ENCODE measurements around the gene WDR59.

- TF ChIP-seq POLR2AphosphoS5 (IDR thresholded peaks at IDR 0.05; ENCODE audit: low read depth, low read length), result no peak
- TF ChIP-seq POLR2A (IDR thresholded peaks at IDR 0.05; ENCODE audit: low read depth, low read length), result no peak
- TF ChIP-seq SPI1 (IDR thresholded peaks at IDR 0.05; ENCODE audit: low read depth, low read length), result no peak
Measured at GRCh38 chr16:74973304-74973703, 11.6 kb downstream of the WDR59 start.
